Stimulated activated CD4-positive, alpha-beta T cell treated with anti-CD3 and anti-CD28 coated beads, Interleukin-1b, Interleukin-23, amount 100 ng/mL, for 1 hour (primary cell): ENCODE data around the gene ASH1L.
"Not testable (repeated sequence)": the region's sequence is repeated elsewhere in the genome, so short reads cannot be mapped to it uniquely, and the experiment has no call there.

Experiments used
- DNase-seq, 2 donors: peaks; one replicate each; pipeline ENCODE4 v3.0.0-alpha.2; 2020; ENCODE audit warnings: low read depth in 2 of 2

Gene ASH1L

DNA sequence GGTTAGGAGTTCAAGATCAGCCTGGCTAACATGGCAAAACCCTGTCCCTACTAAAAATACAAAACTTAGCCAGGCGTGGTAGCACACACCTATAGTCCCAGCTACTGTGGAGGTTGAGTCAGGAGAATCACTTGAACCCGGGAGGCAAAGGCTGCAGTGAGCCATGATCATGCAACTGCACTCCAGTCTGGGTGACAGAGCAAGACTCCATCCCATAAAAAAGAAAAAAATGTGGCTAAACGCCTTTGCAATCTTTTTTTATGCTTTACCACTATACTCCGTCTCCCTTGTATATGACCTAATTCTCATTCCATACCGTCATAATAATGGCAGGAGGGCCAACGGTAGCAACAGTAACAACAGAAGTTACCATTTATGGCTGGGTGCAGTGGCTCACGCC, 109.5 kb downstream of the ASH1L start:
- no peak for DNase-seq

DNA sequence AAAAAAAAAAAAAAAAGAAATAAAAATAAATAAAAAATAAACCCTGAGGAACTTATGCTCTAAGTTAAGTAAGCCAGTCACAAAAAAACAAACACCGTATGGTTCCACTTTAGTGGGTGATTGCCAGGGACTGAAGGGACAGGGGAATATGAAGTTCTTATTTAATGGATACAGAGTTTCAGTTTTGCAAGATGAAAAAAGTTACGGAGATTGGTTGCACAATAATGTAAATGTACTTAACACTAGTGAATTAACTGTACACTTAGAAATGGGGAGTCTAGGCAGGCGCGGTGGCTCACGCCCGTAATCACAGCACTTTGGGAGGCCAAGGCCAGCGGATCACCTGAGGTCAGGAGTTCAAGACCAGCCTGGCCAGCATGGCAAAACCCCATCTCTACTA, 111.4 kb downstream of the ASH1L start:
- DNase-seq: no peak

DNA sequence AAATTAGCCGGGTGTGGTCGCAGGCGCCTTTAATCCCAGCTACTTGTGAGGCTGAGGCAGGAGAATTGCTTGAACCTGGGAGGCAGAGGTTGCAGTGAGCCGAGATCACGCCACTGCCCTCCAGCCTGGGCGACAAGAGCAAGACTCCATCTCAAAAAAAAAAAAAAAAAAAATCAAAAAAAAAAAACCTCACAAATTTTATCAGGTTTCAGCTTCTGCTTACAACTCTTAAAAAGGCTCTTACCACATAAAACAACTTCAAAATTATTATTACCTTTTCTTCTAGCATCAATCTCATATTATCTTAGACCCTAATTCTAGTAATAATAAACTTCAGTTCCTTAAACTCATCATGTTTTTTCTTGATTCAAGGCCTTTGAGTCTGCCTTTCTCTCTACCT, 120.2 kb downstream of the ASH1L start:
- DNase-seq: not testable (repeated sequence)

DNA sequence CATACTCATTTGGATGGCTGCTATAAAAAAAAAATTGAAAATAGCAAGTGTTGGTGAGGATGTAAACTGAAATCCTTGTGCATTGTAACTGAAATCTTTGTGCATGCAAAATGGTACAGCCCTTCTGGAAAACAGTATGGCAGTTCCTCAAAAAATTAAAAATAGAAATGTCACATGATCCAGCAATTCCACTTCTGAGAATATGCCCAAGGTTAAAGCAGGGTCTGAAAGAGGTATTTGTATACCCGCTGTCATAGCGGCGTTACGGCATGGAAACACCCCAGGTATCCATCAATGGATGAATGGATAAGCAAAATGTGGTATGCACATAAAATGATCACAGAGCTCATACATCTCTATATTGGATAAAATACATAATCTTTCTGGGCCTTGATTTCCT, 125.2 kb downstream of the ASH1L start:
- no peak for DNase-seq

DNA sequence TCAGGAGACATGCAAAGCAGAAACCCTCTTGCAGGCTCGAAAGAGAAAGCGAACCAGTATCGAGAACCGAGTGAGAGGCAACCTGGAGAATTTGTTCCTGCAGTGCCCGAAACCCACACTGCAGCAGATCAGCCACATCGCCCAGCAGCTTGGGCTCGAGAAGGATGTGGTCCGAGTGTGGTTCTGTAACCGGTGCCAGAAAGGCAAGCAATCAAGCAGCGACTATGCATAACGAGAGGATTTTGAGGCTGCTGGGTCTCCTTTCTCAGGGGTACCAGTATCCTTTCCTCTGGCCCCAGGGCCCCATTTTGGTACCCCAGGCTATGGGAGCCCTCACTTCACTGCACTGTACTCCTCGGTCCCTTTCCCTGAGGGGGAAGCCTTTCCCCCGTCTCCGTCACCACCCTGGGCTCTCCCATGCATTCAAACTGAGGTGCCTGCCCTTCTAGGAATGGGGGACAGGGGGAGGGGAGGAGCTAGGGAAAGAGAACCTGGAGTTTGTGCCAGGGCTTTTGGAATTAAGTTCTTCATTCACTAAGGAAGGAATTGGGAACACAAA, 128.7 kb downstream of the ASH1L start:
- DNase-seq: not testable (repeated sequence)

DNA sequence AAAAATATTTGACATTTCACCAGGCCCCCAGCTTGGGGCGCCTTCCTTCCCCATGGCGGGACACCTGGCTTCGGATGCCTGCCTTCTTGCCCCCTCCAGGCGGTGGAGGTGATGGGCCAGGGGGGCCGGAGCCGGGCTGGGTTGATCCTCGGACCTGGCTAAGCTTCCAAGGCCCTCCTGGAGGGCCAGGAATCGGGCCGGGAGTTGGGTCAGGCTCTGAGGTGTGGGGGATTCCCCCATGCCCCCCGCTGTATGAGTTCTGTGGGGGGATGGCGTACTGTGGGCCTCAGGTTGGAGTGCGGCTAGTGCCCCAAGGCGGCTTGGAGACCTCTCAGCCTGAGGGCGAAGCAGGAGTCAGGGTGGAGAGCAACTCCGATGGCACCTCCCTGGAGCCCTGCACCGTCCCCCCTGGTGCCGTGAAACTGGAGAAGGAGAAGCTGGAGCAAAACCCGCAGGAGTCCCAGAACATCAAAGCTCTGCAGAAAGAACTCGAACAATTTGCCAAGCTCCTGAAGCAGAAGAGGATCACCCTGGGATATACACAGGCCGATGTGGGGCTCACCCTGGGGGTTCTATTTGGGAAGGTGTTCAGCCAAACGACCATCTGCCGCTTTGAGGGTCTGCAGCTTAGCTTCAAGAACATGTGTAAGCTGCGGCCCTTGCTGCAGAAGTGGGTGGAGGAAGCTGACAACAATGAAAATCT, 129.3 kb downstream of the ASH1L start:
- not testable (repeated sequence) for DNase-seq

DNA sequence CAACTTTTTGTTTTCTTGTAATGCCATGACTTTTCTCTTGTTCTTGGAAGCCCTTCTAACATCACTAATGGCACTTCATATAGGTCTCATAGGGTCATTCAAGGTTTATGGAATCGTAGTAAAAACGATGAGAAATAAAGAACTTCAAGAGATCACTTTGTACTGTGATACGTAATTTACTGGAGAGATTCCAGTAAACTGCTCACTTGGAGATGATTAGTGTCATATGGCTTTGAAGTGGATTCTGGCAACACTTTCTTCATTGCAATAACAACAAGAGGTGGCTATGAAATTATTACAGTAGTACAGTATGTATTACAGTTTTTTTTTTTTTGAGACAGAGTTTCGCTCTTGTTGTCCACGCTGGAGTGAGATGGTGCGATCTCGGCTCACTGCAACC, 138.5 kb downstream of the ASH1L start:
- DNase-seq: no peak

DNA sequence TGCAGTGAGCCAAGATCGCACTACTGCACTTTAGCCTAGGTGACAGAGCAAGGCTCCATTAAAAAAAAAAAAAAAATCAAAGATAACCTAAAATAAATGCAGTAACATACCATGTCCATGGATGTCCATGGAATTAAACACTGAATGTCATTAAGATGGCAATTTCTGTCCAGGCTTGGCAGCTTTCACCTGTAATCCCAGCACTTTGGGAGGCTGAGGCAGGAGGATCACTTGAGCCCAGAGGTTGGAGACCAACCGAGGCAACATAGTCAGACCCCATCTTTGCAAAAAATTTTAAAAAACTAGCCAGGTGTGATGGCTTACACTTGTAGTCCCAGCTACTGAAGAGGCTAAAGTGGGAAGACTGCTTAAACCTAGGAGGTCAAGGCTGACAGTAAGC, 141.8 kb downstream of the ASH1L start:
- no peak for DNase-seq

DNA sequence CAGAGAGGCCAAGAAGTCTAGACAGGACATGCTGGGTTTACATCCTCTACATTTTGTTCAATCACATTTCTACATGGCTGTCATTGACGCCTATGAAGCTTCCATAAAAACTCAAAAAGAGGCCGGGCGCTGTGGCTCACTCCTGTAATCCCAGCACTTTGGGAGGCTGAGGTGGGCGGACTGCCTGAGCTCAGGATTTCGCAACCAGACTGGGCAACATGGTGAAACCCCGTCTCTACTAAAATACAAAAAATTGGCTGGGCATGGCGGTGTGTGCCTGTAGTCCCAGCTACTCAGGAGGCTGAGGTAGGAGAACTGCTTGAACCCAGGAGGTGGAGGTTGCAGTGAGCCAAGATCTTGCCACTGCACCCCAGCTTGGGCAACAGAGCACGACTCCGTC, 150.8 kb downstream of the ASH1L start:
- not testable (repeated sequence) for DNase-seq

DNA sequence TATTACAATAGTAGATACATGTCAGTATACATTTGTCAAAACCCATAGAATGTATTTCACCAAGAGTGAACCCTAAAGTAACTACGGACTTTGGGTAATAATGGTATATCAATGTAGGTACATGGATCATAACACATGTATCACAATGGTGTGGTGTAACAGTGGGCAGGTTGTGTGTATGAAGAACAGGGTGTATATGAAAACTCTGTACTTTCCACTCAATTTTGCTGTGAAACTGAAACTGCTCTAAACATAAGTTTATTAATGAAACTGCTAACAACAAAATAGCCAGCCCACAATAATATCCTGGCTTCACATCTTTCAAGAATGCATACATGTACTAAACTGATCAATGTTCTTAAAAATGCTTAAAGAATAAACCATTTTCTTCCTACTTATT, 151.7 kb downstream of the ASH1L start:
- no peak for DNase-seq

DNA sequence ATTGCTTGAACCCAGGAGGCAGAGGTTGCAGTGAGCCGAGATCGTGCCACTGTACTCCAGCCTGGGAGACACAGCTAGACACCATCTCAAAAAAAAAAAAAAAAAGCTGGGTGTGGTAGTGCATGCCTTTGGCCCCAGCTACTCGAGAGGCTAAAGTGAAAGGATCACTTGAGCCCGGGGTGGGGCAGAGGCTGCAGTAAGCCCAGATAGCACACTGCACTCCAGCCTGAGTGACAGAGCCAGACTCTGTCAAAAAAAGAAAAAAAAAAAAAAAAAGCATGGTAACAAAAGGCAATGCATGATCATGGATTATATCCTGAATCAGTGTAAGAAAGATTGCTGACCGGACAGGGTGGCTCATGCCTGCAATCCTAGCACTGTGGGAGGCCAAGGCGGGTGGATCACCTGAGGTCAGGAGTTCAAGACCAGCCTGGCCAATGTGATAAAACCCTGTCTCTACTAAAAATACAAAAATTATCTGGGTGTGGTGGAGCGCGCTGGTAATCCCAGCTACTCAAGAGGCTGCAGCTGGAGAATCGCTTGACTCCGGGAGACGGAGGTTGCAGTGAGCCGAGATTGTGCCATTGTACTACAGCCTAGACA, 165.6 kb downstream of the ASH1L start:
- DNase-seq: no peak

DNA sequence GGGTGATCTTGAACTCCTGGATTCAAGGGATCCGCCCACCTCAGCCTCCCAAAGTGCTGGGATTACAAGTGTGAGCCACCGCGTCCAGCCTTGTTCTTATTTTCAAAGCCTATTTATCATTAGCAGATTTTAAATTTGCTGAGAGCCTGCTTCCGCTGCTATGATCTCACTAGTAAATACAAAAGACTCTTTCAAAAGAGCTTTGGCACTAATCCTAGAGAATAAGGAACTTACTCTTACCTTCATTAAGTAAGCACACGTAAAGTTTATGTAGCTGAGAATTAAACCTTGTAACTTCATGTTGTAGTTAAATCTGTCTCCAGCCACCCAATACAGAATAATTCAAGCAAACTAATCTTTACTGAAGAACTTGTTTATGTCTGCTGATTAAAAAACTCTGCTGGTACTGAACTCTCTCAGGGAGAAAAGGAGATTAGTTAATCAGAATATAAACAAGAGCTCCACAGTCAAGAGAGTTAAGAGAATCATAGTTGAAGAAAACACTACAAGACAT, 169.6 kb downstream of the ASH1L start:
- DNase-seq: no peak

DNA sequence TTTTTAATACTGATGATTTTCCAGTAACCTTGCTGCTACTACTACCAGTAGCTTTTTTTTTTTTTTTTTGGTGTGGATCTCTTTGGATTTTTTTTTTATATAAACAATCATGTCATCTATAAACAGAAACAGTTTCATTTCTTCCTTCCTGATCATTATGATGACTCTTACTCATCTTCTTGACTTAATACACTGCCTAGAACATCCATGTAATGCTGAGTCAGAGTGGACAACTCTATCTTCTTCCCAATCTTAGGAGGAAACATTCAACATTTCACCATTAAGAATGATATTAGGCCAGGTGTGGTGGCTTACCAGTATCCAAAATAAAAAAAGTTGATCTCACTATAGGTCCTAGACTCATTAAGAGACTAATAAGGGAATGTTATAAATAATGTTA, 172.8 kb downstream of the ASH1L start:
- DNase-seq: no peak

DNA sequence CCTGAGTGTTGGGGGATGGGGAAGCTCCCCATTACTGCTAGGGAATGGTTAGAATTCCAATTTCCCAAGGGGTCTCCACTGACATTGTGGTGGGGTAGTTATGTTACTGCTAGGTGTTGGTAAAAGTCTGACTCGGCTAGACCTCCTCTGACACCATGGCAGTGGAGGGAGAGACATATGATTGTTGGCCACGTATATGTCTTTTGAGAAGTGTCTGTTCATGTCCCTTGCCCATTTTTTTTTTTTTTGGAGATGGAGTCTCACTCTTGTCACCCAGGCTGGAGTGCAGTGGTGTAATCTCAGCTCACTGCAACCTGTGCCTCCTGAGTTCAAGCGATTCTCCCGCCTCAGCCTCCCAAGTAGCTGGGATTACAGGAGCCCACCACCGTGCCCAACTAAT, 176.8 kb downstream of the ASH1L start:
- not testable (repeated sequence) for DNase-seq

DNA sequence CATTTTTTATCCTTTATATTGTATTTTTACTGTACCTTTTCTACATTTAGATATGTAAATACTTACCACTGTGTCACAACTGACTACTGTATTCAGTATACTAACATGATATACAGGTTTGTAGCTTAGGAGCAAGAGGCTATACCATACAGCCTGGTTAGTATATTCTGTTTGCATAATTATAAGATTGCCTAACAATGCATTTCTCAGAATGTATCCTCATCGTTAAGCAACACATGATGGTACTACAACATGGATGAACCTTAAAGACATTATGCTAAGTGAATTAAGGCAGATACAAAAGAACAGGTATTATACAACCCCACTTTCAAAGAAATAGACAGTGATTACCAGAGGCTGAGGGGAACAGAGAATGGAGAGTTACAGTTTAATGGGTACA, 179.2 kb downstream of the ASH1L start:
- DNase-seq: no peak

DNA sequence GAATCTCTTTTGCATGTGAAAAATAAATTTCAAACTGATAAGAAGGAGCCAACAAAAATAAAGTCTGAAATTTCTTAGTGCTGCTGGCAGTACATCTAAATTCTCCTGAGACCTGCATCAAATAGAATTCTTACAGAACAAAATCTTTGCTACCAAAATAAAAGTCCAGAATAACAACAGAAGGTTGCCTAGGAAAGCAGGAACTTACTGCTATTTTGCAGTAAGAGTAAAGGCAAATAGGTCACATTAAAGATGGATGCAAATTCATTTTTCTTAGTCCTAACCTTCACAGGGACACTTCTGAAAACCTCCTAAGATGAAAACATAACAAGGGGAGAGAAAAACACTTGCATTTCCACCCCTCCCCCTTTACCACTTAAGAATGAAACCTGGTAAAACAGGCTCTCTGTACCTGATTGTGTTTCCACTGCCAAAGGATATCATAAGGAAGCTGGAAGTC, 182.9 kb downstream of the ASH1L start:
- DNase-seq: no peak

DNA sequence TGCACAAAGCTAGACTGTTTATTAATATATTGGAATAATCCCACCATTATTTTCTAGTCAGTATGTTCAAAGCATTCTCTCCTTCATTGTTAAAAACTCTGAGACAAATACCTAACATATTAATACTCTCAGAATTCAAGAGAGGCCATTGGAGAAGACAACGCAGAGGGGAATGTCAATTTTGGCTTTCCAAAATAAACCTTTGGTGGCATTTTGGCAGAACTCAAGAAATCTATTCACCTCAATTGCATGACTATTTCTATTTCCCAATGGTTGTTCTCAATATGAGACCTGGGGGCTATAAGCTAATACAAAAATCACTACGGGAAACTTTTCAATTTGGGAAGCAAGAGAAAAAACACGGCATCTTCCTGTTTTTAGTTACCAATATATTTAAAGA, 183.4 kb downstream of the ASH1L start:
- DNase-seq: no peak

DNA sequence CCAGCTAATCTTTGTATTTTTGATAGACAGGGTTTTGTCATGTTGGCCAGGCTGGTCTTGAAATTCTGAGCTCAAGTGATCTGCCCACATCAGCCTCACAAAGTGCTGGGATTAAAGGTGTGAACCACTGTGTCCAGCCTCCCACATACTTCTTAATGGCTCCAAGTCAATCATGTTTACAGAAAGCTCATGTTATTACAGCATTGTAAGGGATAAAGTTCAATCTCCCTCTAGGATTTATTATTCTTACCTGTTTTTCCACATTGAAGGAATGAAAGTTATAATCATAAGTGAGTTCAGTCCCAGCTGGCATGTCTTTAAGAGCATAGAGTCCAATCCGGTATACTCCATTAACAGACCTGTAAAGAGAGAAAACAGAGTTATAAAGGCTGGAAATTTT, 202.6 kb downstream of the ASH1L start:
- no peak for DNase-seq

DNA sequence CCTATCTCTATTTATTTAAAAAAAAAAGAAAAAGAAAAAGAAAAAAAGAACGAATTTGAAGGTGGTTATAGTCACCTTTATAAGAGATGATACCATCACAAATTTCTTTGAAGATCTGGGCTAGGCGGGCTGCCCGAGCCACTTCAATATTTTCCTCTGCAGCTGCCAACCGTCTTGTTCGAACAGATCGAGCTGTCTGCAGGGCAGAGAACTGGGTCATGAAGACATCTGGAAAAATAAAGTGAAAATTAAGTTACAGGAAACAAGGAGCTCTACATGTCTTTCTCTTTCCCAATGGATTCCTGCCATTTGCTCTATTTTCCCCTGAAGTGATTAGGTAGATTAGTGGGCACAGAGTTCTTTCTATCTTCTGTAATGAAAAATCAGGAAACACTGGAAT, 210.0 kb downstream of the ASH1L start:
- DNase-seq: no peak

DNA sequence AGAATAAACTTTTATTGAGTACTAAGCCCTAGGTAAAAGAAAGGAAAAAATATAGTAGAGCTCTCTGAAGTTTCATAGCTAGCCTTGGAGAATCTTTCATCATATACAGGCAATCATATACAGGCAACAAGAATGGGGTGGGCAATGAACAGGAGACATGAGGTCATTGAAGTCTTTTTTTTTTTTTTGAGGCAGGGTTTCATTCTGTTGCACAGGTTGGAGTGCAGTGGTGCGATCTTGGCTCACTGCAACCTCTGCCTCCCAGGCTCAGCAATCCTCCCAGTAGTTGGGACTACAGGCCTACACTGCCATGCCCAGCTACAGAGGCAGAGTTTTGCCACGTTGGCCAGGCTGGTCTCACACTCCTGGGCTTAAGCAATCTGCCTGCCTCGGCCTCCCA, 219.8 kb downstream of the ASH1L start:
- no peak for DNase-seq

DNA sequence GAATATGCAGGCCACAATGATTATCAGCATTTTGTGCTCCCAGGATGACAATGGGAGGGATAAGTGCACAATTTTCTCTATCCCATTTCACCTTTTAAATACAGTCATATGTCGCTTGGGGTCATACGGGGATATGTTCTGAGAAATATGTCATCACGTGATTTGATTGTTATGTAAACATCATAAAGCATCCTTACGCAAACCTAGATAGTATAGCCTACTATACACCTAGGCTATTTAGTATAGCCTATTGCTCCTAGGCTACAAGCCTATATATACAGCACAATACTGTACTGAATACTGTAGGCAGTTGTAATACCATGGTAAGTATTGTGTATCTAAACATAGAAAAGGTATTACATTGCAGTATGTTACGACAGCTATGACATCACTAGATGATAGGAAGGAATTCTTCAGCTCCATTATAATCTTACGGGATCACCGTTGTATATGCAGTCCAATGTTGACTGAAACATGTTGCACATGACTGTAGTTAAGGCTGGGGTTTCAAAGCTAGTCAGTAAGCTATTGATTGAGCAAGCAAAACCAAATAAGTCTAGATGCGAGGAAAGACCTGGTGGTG, 223.0 kb downstream of the ASH1L start:
- no peak for DNase-seq

DNA sequence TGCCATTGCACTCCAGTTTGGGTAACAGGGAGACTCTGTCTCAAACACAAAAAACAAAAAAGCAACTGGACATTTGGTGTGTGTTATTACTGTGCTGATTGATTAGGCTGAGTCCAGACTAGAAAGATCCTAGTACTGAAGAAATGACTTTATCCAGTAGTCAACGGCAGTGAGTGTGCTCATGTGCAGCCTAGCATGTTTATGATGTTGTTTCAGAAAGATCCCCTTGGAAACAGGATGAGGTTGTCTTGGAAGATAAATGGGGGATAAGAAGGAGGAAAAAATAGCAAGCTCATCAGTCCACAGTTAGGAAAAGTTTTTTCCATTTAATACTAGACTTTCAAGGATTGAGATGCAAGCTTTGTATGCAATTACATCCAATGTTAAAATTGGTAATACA, 227.6 kb downstream of the ASH1L start:
- DNase-seq: no peak
